KOPT-K1 (cell line): ENCODE data around the gene SLC24A5.

ENCODE experiments used
- H3K27ac ChIP-seq: fragments of 200-600 bp; sonication (generic); 2 replicates; pipeline ENCODE4 v1.5.1; 2016; ENCODE audit warnings: antibody characterized with exemption, mild to moderate bottlenecking, low read depth, low read length; ENCODE audit not compliant: poor library complexity, severe bottlenecking
- H3K36me3 ChIP-seq: fragments of 200-600 bp; sonication (generic); 2 replicates; pipeline ENCODE4 v1.5.1; 2017; ENCODE audit warnings: antibody characterized with exemption, mild to moderate bottlenecking, low read length, moderate library complexity; ENCODE audit not compliant: insufficient read depth
- H3K9me3 ChIP-seq: fragments of 200-600 bp; sonication (generic); 2 replicates; pipeline ENCODE4 v1.5.1; 2017; ENCODE audit warnings: antibody characterized with exemption, low read length, mild to moderate bottlenecking; ENCODE audit not compliant: insufficient read depth, poor library complexity, severe bottlenecking

SLC24A5 gene

DNA sequence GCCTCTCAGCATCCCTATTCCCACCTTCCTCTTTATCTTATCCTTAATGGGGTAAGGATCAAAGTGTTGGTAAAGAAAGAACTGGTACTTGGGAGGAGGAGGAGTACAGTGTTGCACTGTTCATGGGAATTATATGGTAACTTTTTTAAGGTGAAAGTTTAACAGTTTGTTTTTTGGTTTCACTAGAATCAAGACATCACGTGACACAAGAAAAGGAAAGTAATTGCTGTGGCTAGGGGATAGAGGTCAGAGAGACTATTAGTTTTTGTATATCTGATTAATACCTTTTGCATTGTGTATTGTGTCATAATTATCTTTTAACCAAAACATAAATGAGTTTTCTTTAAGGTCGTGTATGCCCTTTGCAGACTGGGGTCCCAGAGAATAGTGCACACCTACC, 23.5 kb upstream of the SLC24A5 start:
- Histone ChIP-seq H3K9me3 (no peaks in the 10 kb centered on the region), H3K36me3 (no peaks in the 10 kb centered on the region), H3K27ac (no peak overlapping the region)

DNA sequence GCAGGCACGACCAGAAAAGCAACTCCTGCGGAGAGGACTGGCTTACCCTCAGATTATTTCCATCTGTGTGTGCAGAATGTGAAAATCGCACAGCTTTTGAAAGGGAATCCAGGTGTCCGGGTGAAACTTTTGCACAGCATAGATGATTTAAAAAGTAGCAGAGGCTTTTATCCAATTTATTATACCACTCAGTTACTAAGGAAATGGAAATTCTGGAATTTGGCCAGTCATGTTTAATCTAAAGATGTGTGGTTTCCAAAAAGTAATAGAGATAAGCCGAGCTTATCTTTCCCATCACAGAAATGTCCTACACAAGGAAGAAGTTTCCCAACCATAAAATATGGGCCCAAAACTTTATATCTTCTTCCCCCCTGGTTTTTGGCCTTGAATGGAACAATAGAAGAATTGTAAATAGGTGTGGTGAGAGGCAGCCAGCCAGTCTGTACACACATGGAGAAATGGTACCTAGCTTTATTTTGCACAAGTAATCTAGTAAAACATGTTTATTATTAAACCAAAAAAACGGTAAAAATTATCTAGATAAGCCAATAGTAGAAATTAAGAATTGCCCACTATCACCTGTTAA, 19.3 kb upstream of the SLC24A5 start:
- no peaks in the 10 kb centered on the region for H3K9me3 ChIP-seq
- no peaks in the 10 kb centered on the region for H3K36me3 ChIP-seq
- no peak overlapping the region for H3K27ac ChIP-seq

DNA sequence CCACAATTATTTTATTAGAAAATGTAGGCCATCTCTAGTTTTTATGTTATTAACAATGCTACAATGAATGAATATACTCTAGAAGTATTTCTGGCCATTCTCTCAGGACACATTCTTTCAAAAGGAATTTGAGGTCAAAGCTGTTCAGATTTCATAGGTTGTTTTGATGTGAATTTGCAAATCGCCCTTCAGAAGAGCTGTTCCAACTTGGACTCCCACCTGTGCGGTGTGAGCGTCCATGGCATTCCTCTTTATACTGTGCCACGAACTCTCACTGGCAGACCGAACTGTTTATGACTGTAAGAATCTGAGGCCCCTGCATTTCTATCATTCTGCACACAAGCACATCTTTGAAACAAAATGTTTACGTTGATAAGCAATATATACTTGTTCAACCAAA, 18.6 kb upstream of the SLC24A5 start:
- Histone ChIP-seq H3K9me3 (no peaks in the 10 kb centered on the region), H3K27ac (no peak overlapping the region), H3K36me3 (no peaks in the 10 kb centered on the region)

DNA sequence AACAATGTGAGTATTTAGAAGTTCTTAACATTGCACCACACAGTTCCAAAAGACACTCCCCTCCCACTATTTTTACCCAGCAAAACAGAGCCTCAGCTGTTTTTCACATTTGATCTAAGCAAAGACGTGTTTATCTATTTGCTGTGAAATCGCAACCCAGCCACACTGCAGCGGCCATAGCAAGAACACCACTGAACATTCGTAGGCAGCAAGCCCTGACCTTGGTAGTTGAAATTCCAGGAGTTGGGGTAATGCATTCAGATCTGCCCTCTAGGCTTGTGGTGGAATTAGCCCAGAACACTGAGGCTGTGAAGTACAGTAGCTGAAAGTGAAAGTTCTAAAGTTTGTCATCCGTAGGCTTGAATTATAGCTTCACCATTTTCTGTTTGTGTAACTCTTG, 17.1 kb upstream of the SLC24A5 start:
- Histone ChIP-seq H3K27ac (no peak overlapping the region), H3K9me3 (no peaks in the 10 kb centered on the region), H3K36me3 (no peaks in the 10 kb centered on the region)

DNA sequence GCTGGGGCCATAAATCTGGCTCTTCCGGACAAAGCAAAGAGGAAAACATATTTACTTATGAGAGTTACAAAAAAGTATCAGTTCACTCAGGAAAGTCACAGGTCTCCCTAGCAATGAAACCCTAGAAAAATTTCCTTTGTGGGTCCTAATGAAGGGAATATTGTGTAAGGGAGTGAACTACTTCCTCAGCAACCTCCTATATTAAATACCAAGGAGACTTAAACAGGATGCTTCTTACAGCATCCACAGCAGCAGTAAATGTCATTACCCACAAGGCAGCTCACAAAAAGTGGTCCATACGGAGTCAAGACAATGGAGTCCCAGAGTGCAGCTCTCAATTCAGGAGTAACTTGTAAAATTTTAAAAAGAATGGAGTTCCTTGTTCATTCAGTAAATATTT, 14.9 kb upstream of the SLC24A5 start:
- no peaks in the 10 kb centered on the region for H3K9me3 ChIP-seq
- no peaks in the 10 kb centered on the region for H3K36me3 ChIP-seq
- H3K27ac ChIP-seq = no peak overlapping the region

DNA sequence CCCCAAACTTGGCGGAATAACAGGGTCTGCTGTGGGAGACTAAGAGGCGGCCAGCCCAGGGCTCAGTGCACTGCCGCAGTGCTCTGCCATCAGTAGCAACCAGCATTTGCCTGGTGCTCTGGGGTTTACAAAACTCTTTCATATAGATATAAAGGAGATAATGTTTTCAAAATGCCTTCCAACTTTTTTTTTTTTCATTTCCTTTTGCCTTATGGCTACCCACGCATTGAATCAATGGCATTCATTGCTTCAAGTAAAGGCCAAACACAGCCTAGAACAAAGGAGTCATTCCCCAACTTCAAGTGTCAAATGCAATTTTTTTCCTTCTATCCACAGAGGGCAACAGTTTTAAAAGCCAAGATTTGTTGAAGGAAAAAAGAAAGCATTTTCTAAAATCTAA, 11.6 kb upstream of the SLC24A5 start:
- Histone ChIP-seq H3K27ac (no peak overlapping the region), H3K36me3 (no peaks in the 10 kb centered on the region), H3K9me3 (no peaks in the 10 kb centered on the region)

DNA sequence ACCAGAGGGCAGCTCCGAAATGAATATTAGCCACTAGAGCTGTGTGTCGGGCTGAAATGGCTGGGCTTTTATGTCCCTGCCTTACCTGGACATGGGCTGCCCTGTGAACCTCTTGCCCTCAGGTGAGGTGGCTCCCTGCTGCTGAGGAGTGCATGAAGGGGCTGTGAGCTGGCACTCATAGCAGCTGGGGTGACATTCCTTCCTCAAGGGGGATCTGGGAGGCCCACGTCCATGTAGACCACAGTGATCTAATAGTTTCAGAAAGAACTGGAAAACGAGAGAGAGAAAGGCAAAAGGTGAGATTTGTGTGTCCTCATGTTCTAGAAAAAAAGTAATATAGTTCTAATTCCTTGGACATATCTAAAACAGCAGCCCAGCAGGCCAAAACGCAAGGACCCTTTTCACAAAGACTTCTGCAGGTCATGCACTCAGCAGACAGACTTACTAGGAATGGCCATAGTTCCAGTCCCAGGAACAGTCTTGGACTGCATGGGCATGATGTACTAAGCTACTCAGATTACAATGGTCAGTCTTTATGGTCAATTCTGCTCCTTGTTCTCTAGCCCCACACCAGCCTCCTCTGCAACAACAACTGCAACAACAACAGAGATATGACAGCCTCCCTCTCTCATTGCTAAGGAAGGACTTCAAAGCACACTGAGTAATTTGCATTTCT, 10.8 kb upstream of the SLC24A5 start:
- H3K36me3 ChIP-seq = no peaks in the 10 kb centered on the region
- H3K9me3 ChIP-seq = no peaks in the 10 kb centered on the region
- no peak overlapping the region for H3K27ac ChIP-seq

DNA sequence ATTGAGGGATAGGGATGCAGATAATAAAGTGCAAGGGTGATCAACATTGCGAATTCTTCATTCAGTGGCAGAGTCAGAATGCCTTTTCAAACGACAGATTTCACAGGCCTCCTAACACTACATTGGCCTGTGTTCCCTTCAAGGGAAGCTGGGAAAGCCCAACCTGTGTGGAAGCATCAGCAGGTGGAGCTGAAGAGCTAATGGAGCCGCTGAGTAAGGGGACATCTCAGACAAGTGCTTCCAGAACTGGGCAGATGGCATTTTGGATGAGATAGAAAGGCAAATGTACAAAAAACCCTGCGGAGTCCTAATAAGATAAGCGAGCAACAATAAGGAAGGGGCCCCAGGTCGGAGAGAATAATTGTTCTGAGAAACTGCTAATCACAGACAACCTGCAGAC, 8.5 kb upstream of the SLC24A5 start:
- H3K36me3 ChIP-seq = no peaks in the 10 kb centered on the region
- no peak overlapping the region for H3K27ac ChIP-seq
- H3K9me3 ChIP-seq = no peaks in the 10 kb centered on the region

DNA sequence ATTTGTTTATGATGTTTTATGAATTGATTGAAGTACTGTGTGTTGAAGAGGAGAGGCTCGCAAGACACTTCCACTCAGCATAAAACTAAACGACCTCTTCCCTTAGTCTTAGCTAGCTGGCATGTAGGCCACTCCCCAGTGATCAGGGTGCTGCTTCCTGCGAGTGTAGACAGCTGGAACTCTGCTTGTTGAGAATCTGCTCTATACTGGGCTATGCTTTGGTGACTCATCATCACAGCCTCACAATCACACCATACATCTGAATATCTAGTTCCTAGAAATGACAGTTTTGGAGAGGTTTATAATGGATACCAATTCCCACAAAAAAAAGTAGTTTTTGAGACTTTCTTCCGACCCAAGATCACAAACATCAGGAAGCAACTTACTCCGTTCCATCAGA, 1.5 kb upstream of the SLC24A5 start:
- Histone ChIP-seq H3K27ac (no peak overlapping the region), H3K36me3 (no peaks in the 10 kb centered on the region), H3K9me3 (no peaks in the 10 kb centered on the region)

DNA sequence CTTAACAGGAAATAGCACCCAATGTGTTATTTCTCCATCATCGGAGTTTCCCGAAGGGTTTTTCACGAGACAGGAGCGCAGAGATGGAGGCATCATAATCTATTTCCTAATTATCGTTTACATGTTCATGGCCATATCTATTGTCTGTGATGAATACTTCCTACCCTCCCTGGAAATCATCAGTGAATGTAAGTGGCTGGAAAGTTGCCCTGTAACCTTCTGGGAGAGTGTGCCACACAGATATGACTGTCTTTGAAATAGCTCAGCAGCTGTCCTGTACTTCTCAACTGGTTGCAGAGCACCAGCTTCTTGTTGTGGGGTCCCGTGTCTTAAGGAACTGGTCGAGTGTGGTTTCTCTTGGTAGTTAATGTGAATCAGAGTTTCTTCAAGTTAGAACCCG, 1.1 kb downstream of the SLC24A5 start:
- H3K9me3 ChIP-seq = no peaks in the 10 kb centered on the region
- H3K27ac ChIP-seq = no peak overlapping the region
- no peaks in the 10 kb centered on the region for H3K36me3 ChIP-seq

DNA sequence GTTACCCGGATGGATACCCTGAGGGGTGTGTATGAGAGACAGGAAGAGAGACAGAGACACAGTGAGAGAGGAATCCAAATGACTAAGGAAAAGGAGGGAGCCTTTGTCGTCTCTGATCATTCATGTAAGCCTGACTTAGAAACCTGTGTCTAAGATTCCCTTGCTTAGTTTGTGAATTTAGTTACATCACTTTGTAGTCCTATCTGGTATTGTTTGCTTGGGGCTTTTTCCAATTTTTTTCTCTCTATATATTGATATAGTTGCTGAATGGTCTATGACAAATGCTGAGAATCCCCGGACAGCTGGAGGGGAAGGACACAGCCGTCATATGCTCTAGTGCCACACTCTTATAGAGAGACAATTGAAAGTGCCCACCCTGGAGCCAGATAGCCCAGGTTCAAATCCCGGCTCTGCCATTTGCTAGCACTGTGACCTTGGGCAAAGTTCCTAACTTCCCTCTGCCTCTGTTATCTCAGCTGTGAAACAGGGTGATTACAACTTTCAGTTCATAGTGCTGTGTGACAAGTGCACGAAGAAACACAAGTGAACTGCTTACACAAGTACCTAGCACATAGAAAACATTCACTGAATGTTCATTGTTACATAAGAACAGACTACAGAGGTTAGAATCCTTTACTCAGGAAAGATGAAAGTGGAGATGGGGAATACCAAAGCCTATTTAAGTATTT, 6.0 kb downstream of the SLC24A5 start:
- Histone ChIP-seq H3K27ac (no peak overlapping the region), H3K9me3 (no peaks in the 10 kb centered on the region), H3K36me3 (no peaks in the 10 kb centered on the region)

DNA sequence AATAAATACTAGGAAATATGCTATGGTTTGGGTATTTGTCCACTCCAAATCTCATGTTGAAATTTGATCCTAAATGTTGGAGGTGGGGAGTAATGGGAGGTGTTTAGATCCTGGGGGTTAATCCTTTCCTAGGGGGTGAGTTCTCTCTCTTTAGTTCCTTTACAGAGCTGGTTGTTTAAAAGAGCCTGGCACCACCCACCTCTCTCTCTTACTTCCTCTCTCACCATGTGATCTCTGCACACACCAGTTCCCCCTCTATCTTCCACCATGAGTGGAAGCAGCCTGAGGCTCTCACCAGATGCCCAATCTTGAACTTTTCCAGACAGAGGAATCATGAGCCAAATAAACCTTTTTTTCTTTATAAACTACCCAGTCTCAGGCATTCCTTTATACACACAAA, 10.5 kb downstream of the SLC24A5 start:
- Histone ChIP-seq H3K9me3 (no peaks in the 10 kb centered on the region), H3K27ac (no peak overlapping the region), H3K36me3 (no peaks in the 10 kb centered on the region)

DNA sequence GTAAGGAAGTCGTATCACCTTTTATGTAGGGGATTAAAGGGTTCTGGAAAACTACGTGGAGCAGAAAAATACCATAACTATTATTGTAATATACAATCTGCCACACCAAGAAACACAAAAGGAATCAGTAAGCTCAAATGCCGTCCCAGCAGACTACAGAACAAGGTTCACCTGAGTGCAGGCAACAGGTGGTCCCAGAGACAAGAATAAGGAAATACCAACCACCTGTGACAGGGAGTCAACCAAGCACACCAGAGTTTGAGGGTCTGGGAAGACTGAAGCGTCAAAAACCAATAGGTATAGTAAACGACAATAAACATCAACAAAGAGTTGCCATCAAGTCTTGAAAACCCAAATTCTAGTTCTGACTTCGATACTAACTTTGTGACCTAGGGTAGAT, 12.1 kb downstream of the SLC24A5 start:
- Histone ChIP-seq H3K27ac (no peak overlapping the region), H3K9me3 (no peaks in the 10 kb centered on the region), H3K36me3 (no peaks in the 10 kb centered on the region)

DNA sequence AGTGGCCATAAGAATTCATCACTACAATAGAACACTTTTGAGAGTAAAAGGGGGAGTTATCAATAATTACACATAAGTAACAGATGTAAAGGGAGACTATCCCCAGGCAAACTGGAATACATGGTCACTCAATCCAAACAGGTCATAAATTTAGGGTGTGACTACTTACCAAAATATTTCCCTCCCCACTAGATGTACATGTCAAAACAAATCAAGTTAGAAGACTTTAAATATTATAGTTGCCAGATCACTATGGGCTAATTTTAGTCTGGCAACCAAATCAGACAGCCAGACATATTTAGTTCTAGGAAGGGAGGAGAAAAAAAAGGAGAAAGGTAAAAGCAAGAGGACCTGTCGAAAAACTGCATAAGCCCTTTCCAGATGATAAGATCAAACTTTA, 23.1 kb downstream of the SLC24A5 start:
- peaks cover 60% of the 10 kb centered on the region for H3K36me3 ChIP-seq
- no peak overlapping the region for H3K27ac ChIP-seq
- H3K9me3 ChIP-seq = no peaks in the 10 kb centered on the region

DNA sequence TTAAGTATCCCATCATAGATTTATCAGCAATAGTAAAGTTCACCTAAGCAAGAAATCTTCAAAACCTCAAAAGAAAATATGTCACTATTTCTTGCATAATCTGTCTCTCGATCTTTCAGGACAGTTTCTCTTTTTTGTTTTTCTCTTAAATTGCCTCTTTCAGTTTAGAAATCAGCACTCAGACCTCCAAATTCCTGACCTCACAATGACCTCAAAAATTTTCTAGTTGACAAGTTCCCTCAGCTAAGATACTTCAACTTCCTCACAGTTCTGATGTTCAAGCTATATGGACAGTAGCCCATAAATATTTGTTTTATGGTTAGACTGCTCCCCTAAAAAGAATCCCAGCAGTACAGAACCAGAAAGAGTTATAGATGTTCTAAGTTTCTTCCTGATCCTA, 24.1 kb downstream of the SLC24A5 start:
- Histone ChIP-seq H3K9me3 (no peaks in the 10 kb centered on the region), H3K36me3 (peaks cover 68% of the 10 kb centered on the region), H3K27ac (no peak overlapping the region)

DNA sequence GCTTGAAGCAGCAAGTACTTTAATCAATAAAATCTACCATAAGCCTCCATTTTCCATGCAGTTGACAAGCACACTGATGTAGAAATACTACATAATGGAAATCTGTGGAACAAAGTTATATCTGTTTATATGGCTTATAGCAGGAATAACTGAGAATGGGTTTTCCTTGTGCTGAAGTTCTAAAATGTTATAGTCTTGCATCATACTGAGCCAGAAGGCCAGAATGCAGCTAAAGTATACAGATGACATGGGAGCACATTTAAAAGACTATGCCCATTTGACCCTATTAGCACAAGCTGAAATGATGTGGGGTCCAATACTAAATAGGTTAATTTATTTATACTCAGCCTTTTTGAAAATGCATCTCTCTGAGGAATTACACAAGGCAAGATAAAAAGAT, 25.1 kb downstream of the SLC24A5 start:
- Histone ChIP-seq H3K9me3 (no peaks in the 10 kb centered on the region), H3K36me3 (peaks cover 77% of the 10 kb centered on the region), H3K27ac (no peak overlapping the region)
